IPS-NIHi7 (cell line): Measurements from ENCODE around the gene SSBP1.
"Not testable (repeated sequence)": the region's sequence is repeated elsewhere in the genome, so short reads cannot be mapped to it uniquely, and the experiment has no call there.

Source experiments
- DNase-seq: peaks from one replicate; pipeline ENCODE4 v3.0.0; 2012; ENCODE audit warnings: mixed read lengths; ENCODE audit errors: extremely low spot score

SSBP1 gene

DNA sequence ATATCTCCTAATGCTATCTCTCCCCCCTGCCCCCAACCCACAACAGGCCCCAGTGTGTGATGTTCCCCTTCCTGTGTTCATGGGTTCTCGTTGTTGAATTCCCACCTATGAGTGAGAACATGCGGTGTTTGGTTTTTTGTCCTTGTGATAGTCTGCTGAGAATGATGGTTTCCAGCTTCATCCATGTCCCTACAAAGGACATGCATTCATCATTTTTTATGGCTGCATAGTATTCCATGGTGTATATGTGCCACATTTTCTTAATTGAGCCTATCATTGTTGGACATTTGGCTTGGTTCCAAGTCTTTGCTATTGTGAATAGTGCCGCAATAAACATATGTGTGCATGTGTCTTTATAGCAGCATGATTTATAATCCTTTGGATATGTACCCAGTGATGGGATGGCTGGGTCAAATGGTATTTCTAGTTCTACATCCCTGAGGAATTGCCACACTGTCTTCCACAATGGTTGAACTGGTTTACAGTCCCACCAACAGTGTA lies 32.0 kb downstream of the SSBP1 start:
- DNase-seq, result not testable (repeated sequence)

DNA sequence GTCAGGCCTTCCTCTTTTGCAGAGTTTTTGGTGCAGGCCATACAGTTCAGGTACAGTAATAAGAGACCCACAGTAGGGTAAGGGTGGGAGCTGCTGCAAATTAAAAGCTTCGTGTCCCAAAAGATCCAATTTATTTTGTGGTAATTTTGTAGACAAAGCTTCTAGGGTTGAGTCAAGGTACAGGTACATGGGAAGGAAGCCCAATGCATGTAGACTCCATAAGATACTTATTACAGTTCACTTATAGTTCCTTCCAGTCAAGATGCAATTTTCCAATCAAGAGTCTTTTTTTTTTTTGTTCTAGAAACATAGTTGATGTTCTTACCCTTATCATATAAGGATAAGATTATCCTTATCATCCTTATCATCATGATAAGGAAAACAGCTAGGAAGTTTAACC lies 38.2 kb downstream of the SSBP1 start, which contains the start of gene TAS2R4:
Gene TAS2R4, plus strand, starts transcription at position 301 of the 400 bp plus-strand sequence. CDS start 1,815 bp downstream, outside the sequence.
- DNase-seq, result no peak

DNA sequence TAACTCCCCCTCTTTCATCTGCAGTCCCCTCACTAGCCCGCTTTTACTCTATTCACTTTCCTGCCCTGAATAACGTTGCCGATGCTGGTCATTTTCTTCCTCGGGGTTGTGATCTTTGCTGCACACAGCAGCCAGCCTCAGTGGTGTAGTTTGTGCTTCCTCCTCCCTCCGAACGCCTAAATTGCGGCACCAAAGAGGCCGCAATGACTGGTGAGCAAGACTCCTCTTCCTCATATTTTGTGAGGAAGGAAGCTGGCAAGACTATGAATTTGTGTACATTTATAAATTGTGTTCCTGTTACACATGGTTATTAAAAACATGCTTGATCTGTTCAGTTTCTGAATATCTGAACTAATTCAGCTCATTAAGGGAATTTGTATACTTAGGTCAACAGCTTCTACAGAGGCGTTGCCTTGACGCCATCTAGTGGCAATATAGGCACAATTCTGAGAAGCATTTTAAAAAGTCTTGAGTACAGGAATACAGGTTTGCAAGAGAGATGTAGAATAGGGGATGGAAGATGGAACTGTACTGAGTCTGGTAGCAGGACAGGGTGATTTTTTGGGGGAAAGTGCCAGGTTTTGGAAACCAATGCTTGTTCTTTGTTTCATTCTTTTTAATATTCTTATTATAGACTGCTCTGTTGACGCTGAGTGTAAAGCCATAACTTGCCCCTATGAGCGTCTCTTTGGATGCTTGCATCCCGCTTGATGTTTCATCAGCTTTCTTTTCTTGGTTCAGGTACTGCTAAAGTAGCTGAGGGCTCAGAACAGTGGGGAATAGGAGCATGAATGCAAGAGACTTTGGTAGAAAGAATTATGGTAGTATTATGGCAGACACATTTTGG lies 47.8 kb downstream of the SSBP1 start:
- peak; percentile 63 for DNase-seq

DNA sequence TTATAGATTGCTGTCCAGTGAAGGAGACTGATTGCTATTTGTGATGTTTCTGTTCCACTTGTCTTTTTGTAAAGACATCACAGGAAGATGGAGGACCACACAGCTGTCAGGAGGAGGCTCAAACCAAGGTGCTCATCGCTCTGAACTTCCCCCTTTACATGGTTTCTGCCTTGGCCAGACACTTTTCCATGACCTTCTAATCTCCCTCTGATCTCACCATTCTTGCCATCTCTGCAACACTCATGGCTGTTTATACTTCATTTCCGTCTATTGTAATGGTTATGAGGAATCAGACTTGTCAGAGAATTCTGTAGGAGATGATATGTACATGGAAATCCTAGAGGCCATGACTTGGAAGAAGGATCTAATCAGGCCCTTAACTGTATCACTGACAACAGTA lies 50.1 kb downstream of the SSBP1 start:
- no peak for DNase-seq

DNA sequence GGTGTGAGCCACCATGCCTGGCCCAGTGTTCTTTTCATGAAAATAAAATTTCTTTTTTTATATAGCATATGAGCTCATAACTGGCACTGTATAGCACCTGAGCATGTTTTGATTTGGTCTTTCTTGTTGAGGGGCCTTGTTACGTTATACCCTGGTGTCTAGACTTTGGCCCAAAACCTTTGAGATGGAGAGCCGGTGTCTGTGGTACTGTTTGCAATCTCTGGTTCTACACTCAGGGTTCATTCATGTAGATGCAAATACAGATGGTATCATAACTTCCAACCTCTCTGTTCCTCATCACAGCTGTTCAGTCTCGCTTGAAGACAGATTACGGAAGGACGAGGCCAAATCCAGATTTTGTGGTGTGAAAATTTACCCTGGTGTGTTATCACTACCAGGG lies 51.8 kb downstream of the SSBP1 start, which contains the start of gene TAS2R5:
Gene TAS2R5, plus strand, starts transcription at position 301 of the 400 bp plus-strand sequence. CDS start 145 bp downstream, outside the sequence.
- no peak for DNase-seq

DNA sequence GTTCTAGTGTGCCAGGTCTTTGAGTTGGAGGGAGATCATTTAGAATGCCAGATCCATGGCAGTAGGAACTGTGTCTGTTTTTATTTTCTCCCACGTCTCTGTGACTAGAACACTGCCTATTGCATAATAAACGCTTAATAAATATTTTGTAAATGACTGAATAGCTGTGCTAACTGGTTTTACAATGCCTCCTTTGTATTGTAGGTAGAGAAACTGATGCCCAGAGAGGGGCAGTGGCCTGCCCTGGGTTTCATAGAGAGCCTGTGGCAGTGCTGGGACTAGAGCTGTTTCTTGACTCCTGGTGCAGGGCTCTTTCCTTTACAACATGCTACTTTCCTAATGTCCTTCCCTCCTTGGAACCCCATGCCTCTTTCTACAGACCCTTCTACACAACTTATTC lies 54.4 kb downstream of the SSBP1 start:
- no peak for DNase-seq
